Activated T-helper 17 cell treated with anti-CD3 and anti-CD28 coated beads, Interleukin-2, amount 50 U/mL, for 72 hours (primary cell): Measurements from ENCODE around the gene CHD1L. TPM values are rescaled to one million over a fixed set of nuclear protein-coding genes. Genes with fewer than 3 reads are reported as not detected.
"Not testable (repeated sequence)": the region's sequence is repeated elsewhere in the genome, so short reads cannot be mapped to it uniquely, and the experiment has no call there.

ENCODE experiments used
- ATAC-seq: fragments of 150-1000 bp; cut with Tn5 transposase; replicated peaks from 2 replicates; pipeline ENCODE4 v1.10.0; 2021; ENCODE audit warnings: mild to moderate bottlenecking, moderate library complexity
- H3K27ac Mint-ChIP-seq: one replicate; pipeline ENCODE4 v1.8.0; 2022; ENCODE audit warnings: mixed read lengths
- H3K27me3 Mint-ChIP-seq: one replicate; pipeline ENCODE4 v1.8.0; 2022; ENCODE audit warnings: mixed read lengths
- H3K36me3 Mint-ChIP-seq: one replicate; pipeline ENCODE4 v1.8.0; 2022; ENCODE audit warnings: low read depth, mild to moderate bottlenecking, mixed read lengths
- H3K4me1 Mint-ChIP-seq: one replicate; pipeline ENCODE4 v1.8.0; 2022; ENCODE audit warnings: mixed read lengths
- H3K4me3 Mint-ChIP-seq: one replicate; pipeline ENCODE4 v1.8.0; 2022; ENCODE audit warnings: mild to moderate bottlenecking, mixed read lengths
- H3K9me3 Mint-ChIP-seq: one replicate; pipeline ENCODE4 v1.8.0; 2022; ENCODE audit warnings: mixed read lengths
- total RNA-seq, 2 donors: library from RNA; stranded (reverse); gene quantifications; one replicate each; pipeline ENCODE4 v1.2.3, GENCODE V29; 2022

CHD1L gene
- total RNA-seq, 2 donors from 2014 or later = 56.6 to 76.1 TPM

GRCh38 chr1:147270721-147271120 lies 28.2 kb downstream of the CHD1L start:
- Mint-ChIP-seq H3K4me1 (no peaks in the 10 kb centered on the region), H3K27ac (no peak overlapping the region), H3K4me3 (no peak overlapping the region), H3K36me3 (peaks cover 72% of the 10 kb centered on the region), H3K9me3 (no peaks in the 10 kb centered on the region), H3K27me3 (no peaks in the 10 kb centered on the region)
- no peak for ATAC-seq

GRCh38 chr1:147272042-147272441 lies 29.6 kb downstream of the CHD1L start:
- ATAC-seq = no peak
- no peak overlapping the region for H3K27ac Mint-ChIP-seq
- H3K27me3 Mint-ChIP-seq = no peaks in the 10 kb centered on the region
- no peaks in the 10 kb centered on the region for H3K4me1 Mint-ChIP-seq
- H3K36me3 Mint-ChIP-seq = peaks cover 59% of the 10 kb centered on the region
- H3K9me3 Mint-ChIP-seq = no peaks in the 10 kb centered on the region
- no peak overlapping the region for H3K4me3 Mint-ChIP-seq

- no peak overlapping the region for H3K27ac Mint-ChIP-seq
- no peak for ATAC-seq
- no peak overlapping the region for H3K4me3 Mint-ChIP-seq
- H3K4me1 Mint-ChIP-seq = no peaks in the 10 kb centered on the region
- no peaks in the 10 kb centered on the region for H3K27me3 Mint-ChIP-seq
- peaks cover 43% of the 10 kb centered on the region for H3K36me3 Mint-ChIP-seq
- H3K9me3 Mint-ChIP-seq = no peaks in the 10 kb centered on the region
Observed at GRCh38 chr1:147273409-147274336, 31.2 kb downstream of the CHD1L start.

GRCh38 chr1:147281950-147282349 lies 39.5 kb downstream of the CHD1L start:
- no peak for ATAC-seq
- Mint-ChIP-seq H3K9me3 (no peaks in the 10 kb centered on the region), H3K27me3 (no peaks in the 10 kb centered on the region), H3K4me1 (no peaks in the 10 kb centered on the region), H3K36me3 (no peaks in the 10 kb centered on the region), H3K27ac (no peak overlapping the region), H3K4me3 (no peak overlapping the region)

GRCh38 chr1:147283011-147283410 lies 40.5 kb downstream of the CHD1L start:
- H3K4me3 Mint-ChIP-seq = no peak overlapping the region

GRCh38 chr1:147287133-147287865 lies 44.8 kb downstream of the CHD1L start:
- H3K27me3 Mint-ChIP-seq = no peaks in the 10 kb centered on the region
- no peaks in the 10 kb centered on the region for H3K36me3 Mint-ChIP-seq
- H3K9me3 Mint-ChIP-seq = no peaks in the 10 kb centered on the region
- H3K4me3 Mint-ChIP-seq = no peak overlapping the region
- H3K27ac Mint-ChIP-seq = peak overlapping the region; percentile 45
- H3K4me1 Mint-ChIP-seq = peaks cover 6% of the 10 kb centered on the region
- no peak for ATAC-seq

More at GRCh38 chr1:147283011-147283410, 40.5 kb downstream of the CHD1L start:
- Mint-ChIP-seq H3K9me3 (no peaks in the 10 kb centered on the region), H3K27me3 (no peaks in the 10 kb centered on the region), H3K36me3 (no peaks in the 10 kb centered on the region), H3K4me1 (no peaks in the 10 kb centered on the region), H3K27ac (no peak overlapping the region)
- no peak for ATAC-seq

- no peaks in the 10 kb centered on the region for H3K36me3 Mint-ChIP-seq
- peaks cover 9% of the 10 kb centered on the region for H3K4me1 Mint-ChIP-seq
- peak overlapping the region; percentile 38 for H3K4me3 Mint-ChIP-seq
- no peaks in the 10 kb centered on the region for H3K9me3 Mint-ChIP-seq
- peak; percentile 84 for ATAC-seq
- no peaks in the 10 kb centered on the region for H3K27me3 Mint-ChIP-seq
- peak overlapping the region; percentile 84 for H3K27ac Mint-ChIP-seq
Observed at GRCh38 chr1:147292012-147292411, 49.5 kb downstream of the CHD1L start.

GRCh38 chr1:147292631-147293251 lies 50.3 kb downstream of the CHD1L start:
- Mint-ChIP-seq H3K27ac (peak overlapping the region; percentile 84), H3K27me3 (no peaks in the 10 kb centered on the region)

GRCh38 chr1:147297438-147297837 lies 55.0 kb downstream of the CHD1L start:
- H3K4me3 Mint-ChIP-seq = no peak overlapping the region
- no peak overlapping the region for H3K27ac Mint-ChIP-seq

More at GRCh38 chr1:147292631-147293251, 50.3 kb downstream of the CHD1L start:
- Mint-ChIP-seq H3K36me3 (no peaks in the 10 kb centered on the region), H3K4me3 (peak overlapping the region; percentile 38), H3K4me1 (peaks cover 9% of the 10 kb centered on the region), H3K9me3 (no peaks in the 10 kb centered on the region)
- ATAC-seq = peak; percentile 77

GRCh38 chr1:147305803-147306202 lies 63.3 kb downstream of the CHD1L start:
- not testable (repeated sequence) for H3K36me3 Mint-ChIP-seq, ATAC-seq
- H3K9me3 Mint-ChIP-seq = peaks cover 53% of the 10 kb centered on the region

More at GRCh38 chr1:147297438-147297837, 55.0 kb downstream of the CHD1L start:
- no peaks in the 10 kb centered on the region for H3K27me3 Mint-ChIP-seq
- no peak for ATAC-seq
- peaks cover 21% of the 10 kb centered on the region for H3K9me3 Mint-ChIP-seq
- peaks cover 2% of the 10 kb centered on the region for H3K4me1 Mint-ChIP-seq
- H3K36me3 Mint-ChIP-seq = peaks cover 6% of the 10 kb centered on the region

GRCh38 chr1:147316968-147317367 lies 74.5 kb downstream of the CHD1L start:
- no peaks in the 10 kb centered on the region for H3K36me3 Mint-ChIP-seq
- H3K4me1 Mint-ChIP-seq = no peaks in the 10 kb centered on the region
- no peak overlapping the region for H3K27ac Mint-ChIP-seq
- H3K9me3 Mint-ChIP-seq = no peaks in the 10 kb centered on the region
- H3K4me3 Mint-ChIP-seq = no peak overlapping the region
- H3K27me3 Mint-ChIP-seq = peaks cover 10% of the 10 kb centered on the region
- no peak for ATAC-seq

More at GRCh38 chr1:147305803-147306202, 63.3 kb downstream of the CHD1L start:
- not testable (repeated sequence) for H3K27ac Mint-ChIP-seq, H3K27me3 Mint-ChIP-seq, H3K4me1 Mint-ChIP-seq, H3K4me3 Mint-ChIP-seq

GRCh38 chr1:147326933-147327687 lies 84.6 kb downstream of the CHD1L start:
- not testable (repeated sequence) for H3K27ac Mint-ChIP-seq, H3K4me1 Mint-ChIP-seq

GRCh38 chr1:147334292-147334691 lies 91.8 kb downstream of the CHD1L start:
- H3K27me3 Mint-ChIP-seq = peaks cover 13% of the 10 kb centered on the region
- ATAC-seq = no peak
- H3K4me1 Mint-ChIP-seq = no peaks in the 10 kb centered on the region
- no peaks in the 10 kb centered on the region for H3K9me3 Mint-ChIP-seq
- H3K36me3 Mint-ChIP-seq = no peaks in the 10 kb centered on the region
- H3K27ac Mint-ChIP-seq = no peak overlapping the region
- no peak overlapping the region for H3K4me3 Mint-ChIP-seq

More at GRCh38 chr1:147326933-147327687, 84.6 kb downstream of the CHD1L start:
- ATAC-seq, H3K9me3 Mint-ChIP-seq, H3K36me3 Mint-ChIP-seq, H3K4me3 Mint-ChIP-seq: not testable (repeated sequence)
- peaks cover 16% of the 10 kb centered on the region for H3K27me3 Mint-ChIP-seq

GRCh38 chr1:147336291-147336690 lies 93.8 kb downstream of the CHD1L start:
- H3K36me3 Mint-ChIP-seq = no peaks in the 10 kb centered on the region
- ATAC-seq = no peak
- H3K4me3 Mint-ChIP-seq = no peak overlapping the region
- H3K27me3 Mint-ChIP-seq = peaks cover 24% of the 10 kb centered on the region
- no peak overlapping the region for H3K27ac Mint-ChIP-seq
- no peaks in the 10 kb centered on the region for H3K4me1 Mint-ChIP-seq
- H3K9me3 Mint-ChIP-seq = no peaks in the 10 kb centered on the region
